Gastroesophageal sphincter (tissue), 4 donors: ENCODE measurements around the gene SCARB2. TPM values are rescaled to one million over a fixed set of nuclear protein-coding genes. Genes with fewer than 3 reads are reported as not detected.

ENCODE experiments used
- ATAC-seq: fragments of 150-250 bp; one replicate; pipeline ENCODE4 v1.9.1; 2016; ENCODE audit warnings: mild to moderate bottlenecking, moderate library complexity
- H3K27ac ChIP-seq, 4 donors: fragments of 200-600 bp; sonication (generic) in 3 of 4; 1 replicate in 3 of 4; 2 replicates in 1 of 4; pipeline ENCODE4 v1.5.1; 2016 to 2019
- H3K27me3 ChIP-seq: fragments of 200-600 bp; sonication (generic); one replicate; pipeline ENCODE4 v1.5.1; 2019
- H3K36me3 ChIP-seq, 2 donors: fragments of 200-600 bp; sonication (generic); one replicate each; pipeline ENCODE4 v1.5.1; 2019; ENCODE audit warnings: control low read depth in 1 of 2
- H3K4me1 ChIP-seq, 3 donors: fragments of 200-600 bp; sonication (generic); 1 replicate in 2 of 3; 2 replicates in 1 of 3; pipeline ENCODE4 v1.5.1; 2016 to 2019; ENCODE audit warnings: control low read depth in 2 of 3
- H3K4me3 ChIP-seq, 2 donors: fragments of 200-600 bp; sonication (generic); one replicate each; pipeline ENCODE4 v1.5.1; 2019; ENCODE audit warnings: mild to moderate bottlenecking in 1 of 2, moderate library complexity in 1 of 2
- H3K9me3 ChIP-seq, 3 donors: fragments of 200-600 bp; sonication (generic); one replicate each; pipeline ENCODE4 v1.5.1; 2017 to 2019; ENCODE audit warnings: control low read depth in 2 of 3
- CTCF ChIP-seq, 4 experiments: fragments of 200-600 bp in 2 of 4; fragments of 450-650 bp in 2 of 4; sonication (generic) in 1 of 4; IDR thresholded peaks; one replicate each; pipeline ENCODE4 v1.5.1; 2017 to 2019; ENCODE audit warnings: antibody characterized with exemption in 4 of 4, mild to moderate bottlenecking in 2 of 4, moderate library complexity in 2 of 4
- EP300 ChIP-seq: sonication (generic); formaldehyde crosslinking; IDR thresholded peaks from one replicate; pipeline ENCODE4 v1.6.1; 2017; ENCODE audit warnings: antibody characterized with exemption, mild to moderate bottlenecking
- POLR2A ChIP-seq, 2 donors: fragments of 450-650 bp; IDR thresholded peaks; one replicate each; pipeline ENCODE4 v1.6.1; 2017; ENCODE audit warnings: antibody characterized with exemption in 2 of 2, mild to moderate bottlenecking in 2 of 2, moderate library complexity in 1 of 2
- POLR2AphosphoS5 ChIP-seq: sonication (generic); formaldehyde crosslinking; IDR thresholded peaks from one replicate; pipeline ENCODE4 v1.6.1; 2017; ENCODE audit warnings: antibody characterized with exemption
- WGBS, 2 donors: methylation state at CpG; one replicate each; pipeline ENCODE4 v1.1.5; 2018; ENCODE audit warnings: low coverage in 1 of 2; 5-methylcytosine and 5-hydroxymethylcytosine counted together
- total RNA-seq, 4 donors: library from RNA; depleted of rRNA; stranded (reverse); fragments of >200 nt; gene quantifications; one replicate each; pipeline ENCODE4 v1.1.0, GENCODE V29; 2016

The SCARB2 gene
- total RNA-seq, 4 donors from 2014 or later, result 121 to 169 (median 130) TPM

DNA sequence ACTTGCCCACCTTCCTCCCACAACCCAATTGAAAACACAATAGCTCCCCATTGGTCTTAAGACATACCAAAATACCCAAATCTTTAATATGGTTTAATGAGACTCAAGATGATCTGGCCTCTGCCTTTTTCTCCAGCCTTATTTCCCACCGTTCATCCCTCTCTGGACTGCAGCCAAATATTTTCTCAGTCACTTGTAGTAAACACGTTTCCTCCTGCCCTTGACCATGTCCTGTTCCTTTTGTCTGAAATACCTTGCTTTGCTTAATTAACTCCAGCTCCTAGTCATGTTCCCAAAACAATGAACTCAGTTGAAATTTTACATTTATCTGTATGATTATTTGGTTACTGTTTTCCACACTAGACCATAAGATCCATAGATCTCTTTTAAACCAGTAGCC is 57.0 kb downstream of the SCARB2 start:
- no peaks in the 10 kb centered on the region for H3K27me3 ChIP-seq
- no peak for ATAC-seq
- peaks cover 0 to 7% (median 0%) of the 10 kb centered on the region in 3 donors for H3K4me1 ChIP-seq
- 0 to 11% methylated on average over 2 of the region's 2 CpGs for WGBS, 2 donors
- H3K36me3 ChIP-seq, result peaks cover 2 to 43% of the 10 kb centered on the region in 2 donors
- no peaks in the 10 kb centered on the region for H3K9me3 ChIP-seq
- no peak overlapping the region for H3K27ac ChIP-seq
- no peak for TF ChIP-seq EP300
- no peak for TF ChIP-seq CTCF (IDR thresholded peaks at IDR 0.05)
- no peak for TF ChIP-seq POLR2A (IDR thresholded peaks at IDR 0.05)
- TF ChIP-seq POLR2AphosphoS5, result no peak
- H3K4me3 ChIP-seq, result no peak overlapping the region

- WGBS, 2 donors, result 79 to 100% methylated on average over 1 to 2 of the region's 3 CpGs
- peaks cover 2 to 36% of the 10 kb centered on the region in 2 donors for H3K36me3 ChIP-seq
- TF ChIP-seq CTCF (IDR thresholded peaks at IDR 0.05) (no peak), POLR2AphosphoS5 (no peak), EP300 (no peak), POLR2A (IDR thresholded peaks at IDR 0.05) (no peak)
- H3K27ac ChIP-seq, result no peak overlapping the region
- H3K4me3 ChIP-seq, result no peak overlapping the region
- no peaks in the 10 kb centered on the region for H3K9me3 ChIP-seq
- H3K4me1 ChIP-seq, result peaks cover 0 to 7% (median 0%) of the 10 kb centered on the region in 3 donors
- no peaks in the 10 kb centered on the region for H3K27me3 ChIP-seq
- no peak for ATAC-seq
Observed at GRCh38 chr4:76155979-76156378, 57.6 kb downstream of the SCARB2 start.

DNA sequence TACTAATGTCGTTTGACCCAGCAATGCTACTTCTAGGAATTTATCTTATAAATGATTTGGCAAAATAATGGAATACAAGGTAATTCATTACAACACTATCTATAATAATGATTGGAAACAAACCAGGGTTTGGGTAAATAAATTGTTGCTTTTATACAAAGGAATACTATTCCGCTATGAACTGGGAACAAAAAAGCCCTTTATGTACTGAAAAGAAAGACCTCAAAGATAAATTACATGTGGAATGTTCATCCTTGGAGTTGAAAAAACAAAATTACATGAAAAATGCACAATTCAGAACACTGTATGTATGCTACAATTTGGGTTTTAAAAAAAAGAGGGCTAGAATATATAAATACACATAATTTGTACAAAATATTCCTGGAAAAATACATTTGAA is 60.3 kb downstream of the SCARB2 start:
- H3K4me3 ChIP-seq, result no peak overlapping the region
- WGBS, 2 donors, result 80 to 85% methylated on average over 2 of the region's 2 CpGs
- H3K27ac ChIP-seq, result no peak overlapping the region
- no peak for ATAC-seq
- peaks cover 0 to 19% (median 0%) of the 10 kb centered on the region in 3 donors for H3K4me1 ChIP-seq
- H3K9me3 ChIP-seq, result no peaks in the 10 kb centered on the region
- peaks cover 0 to 10% of the 10 kb centered on the region in 2 donors for H3K36me3 ChIP-seq
- H3K27me3 ChIP-seq, result no peaks in the 10 kb centered on the region
- no peak for TF ChIP-seq POLR2AphosphoS5
- no peak for TF ChIP-seq CTCF (IDR thresholded peaks at IDR 0.05)
- no peak for TF ChIP-seq POLR2A (IDR thresholded peaks at IDR 0.05)
- no peak for TF ChIP-seq EP300

GRCh38 chr4:76148142-76148865 is 65.3 kb downstream of the SCARB2 start, which contains the start of gene NUP54:
Gene NUP54 (minus strand): TSS chr4:76148397. CDS start chr4:76148374, 23 bp downstream.
- ATAC-seq, result peak; percentile 99
- TF ChIP-seq EP300, result no peak
- peak; percentile 52 to 69 for TF ChIP-seq POLR2A (IDR thresholded peaks at IDR 0.05)
- TF ChIP-seq POLR2AphosphoS5, result peak; percentile 93
- peak in 1 of 4 experiments; percentile 5 for TF ChIP-seq CTCF (IDR thresholded peaks at IDR 0.05)
- WGBS, 2 donors, result 0% methylated on average over 3 to 7 of the region's 47 CpGs

More at GRCh38 chr4:76148142-76148865, 65.3 kb downstream of the SCARB2 start, which contains the start of gene NUP54:
- Histone ChIP-seq H3K4me3 (peak within 1 kb of the TSS; percentile 87 to 97), H3K27ac (peak within 1 kb of the TSS; percentile 88 to 94 (median 91)), H3K4me1 (peaks cover 5 to 36% (median 14%) of the 10 kb centered on the region in 3 donors), H3K36me3 (peaks cover 0 to 8% of the 10 kb centered on the region in 2 donors), H3K27me3 (no peaks in the 10 kb centered on the region), H3K9me3 (no peaks in the 10 kb centered on the region)
